Measurements from ENCODE around the gene SERPINA5.
A peak's percentile ranks its signal among the peaks of the same experiment; 100 is the strongest.
"Not testable (repeated sequence)": the region's sequence is repeated elsewhere in the genome, so short reads cannot be mapped to it uniquely, and the experiment has no call there.

Gene SERPINA5

DNA sequence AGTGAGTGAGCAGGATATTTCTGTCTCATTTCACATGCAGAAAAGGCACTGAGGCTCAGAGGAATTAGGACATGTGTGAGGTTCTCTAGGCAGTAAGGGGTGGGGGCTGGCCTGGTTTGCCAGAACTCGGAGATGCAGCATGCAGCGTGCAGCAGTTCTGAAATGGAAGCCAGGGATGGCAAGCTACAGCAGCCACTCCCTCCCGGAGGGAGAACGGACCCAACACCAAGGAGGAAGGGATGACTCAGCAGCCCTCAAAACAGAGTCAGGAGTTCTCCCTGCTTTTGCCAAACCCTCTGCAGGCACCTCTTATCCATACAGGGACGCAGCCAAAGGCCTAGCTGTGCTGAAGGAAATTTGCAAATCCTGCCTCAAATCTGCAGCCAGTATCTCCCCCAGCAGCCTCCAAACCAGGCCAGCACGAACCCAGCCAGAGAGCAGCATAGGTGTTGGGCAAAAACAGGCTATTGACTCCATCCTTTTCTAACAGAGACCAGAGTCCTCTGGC is 20.7 kb downstream of the SERPINA5 start:
- DNase-seq (ENCODE audit: low read depth), result peak; percentile 90

GRCh38 chr14:94602722-94603121 is 21.5 kb downstream of the SERPINA5 start:
- DNase-seq (ENCODE audit: low read depth), result no peak

- no peak for DNase-seq (ENCODE audit: low read depth)
Observed at GRCh38 chr14:94605361-94605760, 24.1 kb downstream of the SERPINA5 start.

DNA sequence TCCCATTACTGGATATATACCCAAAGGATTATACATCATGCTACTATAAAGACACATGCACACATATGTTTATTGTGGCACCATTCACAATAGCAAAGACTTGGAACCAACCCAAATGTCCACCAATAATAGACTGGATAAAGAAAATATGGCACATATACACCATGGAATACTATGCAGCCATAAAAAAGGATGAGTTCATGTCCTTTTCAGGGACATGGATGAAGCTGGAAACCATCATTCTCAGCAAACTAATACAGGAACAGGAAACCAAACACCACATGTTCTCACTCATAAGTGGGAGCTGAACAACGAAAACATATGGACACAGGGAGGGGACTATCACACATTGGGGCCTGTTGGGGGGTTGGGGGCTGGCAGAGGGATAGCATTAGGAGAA is 27.7 kb downstream of the SERPINA5 start:
- not testable (repeated sequence) for DNase-seq (ENCODE audit: low read depth)

DNA sequence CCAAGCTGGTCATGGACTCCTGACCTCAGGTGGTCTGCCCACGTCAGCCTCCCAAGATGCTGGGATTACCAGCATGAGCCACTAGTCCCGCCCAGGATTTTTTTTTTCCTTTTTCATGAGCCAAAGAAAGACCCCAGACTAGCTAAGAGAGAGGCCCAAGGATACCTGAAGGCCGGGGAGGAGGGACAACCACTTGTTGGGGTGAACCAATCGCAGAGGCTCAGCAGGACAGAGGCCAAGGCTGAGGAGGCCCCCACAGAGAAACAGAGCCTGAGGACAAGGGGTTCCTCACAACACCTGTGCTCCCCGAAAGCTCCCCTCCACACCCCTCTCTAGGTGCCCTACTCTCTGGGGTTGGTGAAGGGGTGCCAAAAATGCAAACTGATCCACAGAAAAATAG is 30.0 kb downstream of the SERPINA5 start:
- no peak for DNase-seq (ENCODE audit: low read depth)

DNA sequence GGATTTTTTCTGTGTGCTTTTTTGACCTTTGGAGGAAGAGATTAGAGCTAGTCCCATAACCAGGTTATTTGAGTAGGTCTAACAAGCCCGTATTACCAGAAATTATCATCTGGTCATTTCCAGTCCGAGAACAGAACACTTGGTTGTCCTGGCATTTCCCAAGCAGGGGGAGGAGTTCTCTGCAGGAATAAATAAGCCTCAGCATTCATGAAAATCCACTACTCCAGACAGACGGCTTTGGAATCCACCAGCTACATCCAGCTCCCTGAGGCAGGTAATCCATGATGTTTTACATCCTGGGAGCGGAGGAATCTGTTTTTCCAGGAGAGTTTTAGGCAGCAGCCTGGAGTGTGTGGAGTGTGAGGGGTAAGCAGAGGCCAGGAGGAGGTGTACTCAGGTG is 30.9 kb downstream of the SERPINA5 start, which contains the start of gene SERPINA3:
Gene SERPINA3, plus strand, starts transcription at position 218 of the 400 bp plus-strand sequence. CDS start 2,051 bp downstream, outside the sequence.
- peak; percentile 18 for DNase-seq (ENCODE audit: low read depth)

GRCh38 chr14:94612580-94613554 is 31.6 kb downstream of the SERPINA5 start:
- DNase-seq (ENCODE audit: low read depth), result no peak

GRCh38 chr14:94613720-94614644 is 32.8 kb downstream of the SERPINA5 start:
- no peak for DNase-seq (ENCODE audit: low read depth)

DNA sequence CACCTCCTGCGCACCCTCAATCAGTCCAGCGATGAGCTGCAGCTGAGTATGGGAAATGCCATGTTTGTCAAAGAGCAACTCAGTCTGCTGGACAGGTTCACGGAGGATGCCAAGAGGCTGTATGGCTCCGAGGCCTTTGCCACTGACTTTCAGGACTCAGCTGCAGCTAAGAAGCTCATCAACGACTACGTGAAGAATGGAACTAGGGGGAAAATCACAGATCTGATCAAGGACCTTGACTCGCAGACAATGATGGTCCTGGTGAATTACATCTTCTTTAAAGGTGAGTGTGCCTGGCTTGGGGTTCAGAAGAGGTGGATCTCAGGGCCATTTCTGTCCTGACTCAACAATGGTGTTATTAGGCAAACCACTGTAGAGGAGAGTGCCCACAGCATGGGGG is 33.6 kb downstream of the SERPINA5 start:
- no peak for DNase-seq (ENCODE audit: low read depth)

DNA sequence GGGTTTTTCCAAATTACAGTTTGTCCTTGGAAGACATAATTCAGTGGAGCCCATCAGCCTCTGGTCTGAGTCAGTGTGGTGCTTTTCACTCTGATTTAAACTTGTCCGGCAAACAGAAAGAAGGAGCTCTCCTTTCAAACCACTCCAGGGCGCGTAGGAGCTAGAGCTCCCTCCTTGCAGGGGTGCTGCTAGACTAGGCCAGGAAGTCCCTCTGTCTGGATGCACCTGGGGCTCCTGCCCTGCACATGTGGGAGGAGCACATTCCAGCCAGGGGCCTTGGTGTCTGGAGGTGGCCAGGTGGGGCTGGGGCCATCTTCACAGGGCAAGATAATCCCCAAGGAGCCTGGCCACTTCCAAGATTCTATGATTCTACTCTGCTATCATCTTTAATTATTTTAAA is 34.0 kb downstream of the SERPINA5 start:
- no peak for DNase-seq (ENCODE audit: low read depth)

- DNase-seq (ENCODE audit: low read depth), result no peak
Observed at GRCh38 chr14:94615823-94616570, 34.8 kb downstream of the SERPINA5 start.

DNA sequence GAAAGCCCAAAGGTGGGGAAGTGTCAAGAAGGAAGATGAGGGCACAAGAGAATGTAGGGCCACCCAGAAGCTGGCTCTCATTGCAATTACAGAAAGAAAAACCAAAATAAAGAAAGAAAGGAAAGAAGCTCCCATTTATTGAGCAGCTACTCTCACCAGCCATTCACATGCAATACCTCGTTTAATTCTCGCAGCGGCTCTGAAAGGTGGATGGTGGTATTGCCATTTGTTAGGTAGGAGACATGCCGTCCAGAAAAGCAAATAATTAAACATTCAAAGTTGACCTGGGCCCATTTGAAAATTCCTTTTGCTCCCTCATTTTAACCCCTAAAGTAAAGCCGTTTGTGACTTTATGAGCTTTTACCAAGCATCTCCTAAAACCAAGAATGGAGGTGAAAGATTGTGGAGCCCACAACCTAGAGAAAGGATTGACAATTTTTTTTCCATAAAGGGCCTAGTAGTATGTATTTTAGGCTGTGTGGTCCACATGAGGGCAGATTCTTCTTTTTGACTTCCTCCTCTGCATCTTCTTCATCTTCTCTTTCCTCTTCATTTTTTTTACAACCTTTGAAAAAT is 36.2 kb downstream of the SERPINA5 start:
- no peak for DNase-seq (ENCODE audit: low read depth)

- DNase-seq (ENCODE audit: low read depth), result no peak
Observed at GRCh38 chr14:94617988-94618822, 37.0 kb downstream of the SERPINA5 start.

DNA sequence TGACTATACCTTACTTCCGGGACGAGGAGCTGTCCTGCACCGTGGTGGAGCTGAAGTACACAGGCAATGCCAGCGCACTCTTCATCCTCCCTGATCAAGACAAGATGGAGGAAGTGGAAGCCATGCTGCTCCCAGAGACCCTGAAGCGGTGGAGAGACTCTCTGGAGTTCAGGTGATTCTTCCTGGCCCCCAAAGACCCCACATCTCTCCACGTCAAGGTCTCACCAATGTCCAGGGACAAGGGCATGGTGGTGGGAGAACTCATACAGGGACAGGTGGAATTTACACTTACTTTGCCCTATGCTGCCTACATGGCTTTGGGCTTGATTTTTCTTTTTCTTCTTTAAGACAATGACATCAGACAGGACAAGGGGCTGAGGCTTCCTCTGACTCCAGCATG is 38.1 kb downstream of the SERPINA5 start:
- DNase-seq (ENCODE audit: low read depth), result no peak

- no peak for DNase-seq (ENCODE audit: low read depth)
Observed at GRCh38 chr14:94620597-94620996, 39.4 kb downstream of the SERPINA5 start.

DNA sequence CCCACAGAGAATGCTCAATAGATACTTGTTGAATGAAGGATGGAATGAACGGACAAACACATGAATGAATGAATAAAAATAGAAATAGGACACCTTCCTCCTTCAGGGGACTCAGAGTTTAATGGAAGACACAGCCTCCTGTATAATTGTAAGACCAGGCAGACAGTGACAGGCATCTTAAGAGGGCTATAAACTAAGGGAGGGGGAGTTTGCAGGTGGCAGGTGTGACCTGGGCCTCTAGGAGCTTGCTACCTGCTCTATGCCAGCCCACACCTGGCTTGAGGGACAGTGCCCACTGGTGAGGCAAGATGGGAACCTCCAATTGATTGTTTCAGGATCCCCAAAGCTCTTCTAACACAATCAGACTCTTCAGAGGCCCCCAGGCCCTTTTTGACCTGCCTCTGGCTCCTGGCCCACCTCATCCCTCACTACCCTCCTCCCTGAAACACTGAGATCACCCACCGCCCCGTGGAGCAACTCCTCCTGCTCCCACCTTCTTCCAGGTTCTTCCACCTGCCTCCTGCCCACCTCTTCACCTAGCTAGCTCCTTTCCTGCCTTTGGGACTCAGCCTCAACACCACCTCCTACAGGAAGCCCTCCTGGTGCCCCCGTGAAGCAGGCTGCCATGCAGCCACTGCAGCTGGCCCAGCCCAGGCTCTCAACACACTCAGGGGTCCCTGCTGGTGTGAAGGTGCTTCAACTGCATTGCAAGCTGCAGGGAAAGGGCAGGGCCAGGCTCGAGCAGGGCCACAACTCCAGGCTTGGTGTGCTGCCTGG is 40.3 kb downstream of the SERPINA5 start:
- DNase-seq (ENCODE audit: low read depth), result no peak

- peak; percentile 29 for DNase-seq (ENCODE audit: low read depth)
Observed at GRCh38 chr14:94622653-94623421, 41.6 kb downstream of the SERPINA5 start.

GRCh38 chr14:94623422-94623809 is 42.2 kb downstream of the SERPINA5 start:
- no peak for DNase-seq (ENCODE audit: low read depth)
